Measurements from ENCODE around the gene TNFAIP2.

The TNFAIP2 gene

DNA sequence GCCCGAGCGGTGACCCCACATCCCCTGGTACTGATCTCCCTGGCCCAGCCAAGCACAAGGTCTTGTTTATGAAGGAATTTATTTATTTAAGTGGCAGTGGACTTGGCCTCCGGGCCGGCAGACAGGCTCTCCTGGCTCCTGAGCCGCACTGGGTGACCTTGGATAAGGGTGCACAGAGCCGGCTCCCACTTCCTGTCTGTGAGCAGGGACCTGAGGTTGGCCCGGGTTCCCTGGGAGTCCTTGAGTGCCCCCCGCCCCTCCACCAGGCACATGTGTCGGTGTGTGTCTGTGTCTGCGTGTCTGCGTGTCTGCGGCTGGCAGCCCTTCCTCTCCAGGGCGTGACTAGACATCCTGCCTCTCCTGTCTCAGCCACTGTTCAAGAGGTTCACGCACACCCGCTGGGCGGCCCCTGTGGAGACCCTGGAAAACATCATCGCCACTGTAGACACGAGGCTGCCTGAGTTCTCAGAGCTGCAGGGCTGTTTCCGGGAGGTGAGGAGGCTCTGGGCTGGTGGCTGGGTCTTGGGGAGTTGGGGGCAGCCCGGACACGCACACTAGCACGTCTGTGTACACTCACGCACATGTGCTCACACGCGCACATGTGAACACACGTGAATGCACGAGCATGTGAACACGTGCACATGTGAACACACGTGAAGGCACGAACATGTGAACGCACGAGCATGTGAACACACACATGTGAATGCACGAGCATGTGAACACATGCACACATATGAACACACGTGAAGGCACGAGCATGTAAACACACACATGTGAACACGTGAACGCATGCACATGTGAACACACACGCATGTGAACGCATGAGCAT is 9.3 kb downstream of the TNFAIP2 start:
- H3K4me3 ChIP-seq (ENCODE audit: low read depth, low read length, poor library complexity, severe bottlenecking): no peak overlapping the region
- no peaks in the 10 kb centered on the region for H3K4me1 ChIP-seq (ENCODE audit: insufficient read depth, low read length, severe bottlenecking)

DNA sequence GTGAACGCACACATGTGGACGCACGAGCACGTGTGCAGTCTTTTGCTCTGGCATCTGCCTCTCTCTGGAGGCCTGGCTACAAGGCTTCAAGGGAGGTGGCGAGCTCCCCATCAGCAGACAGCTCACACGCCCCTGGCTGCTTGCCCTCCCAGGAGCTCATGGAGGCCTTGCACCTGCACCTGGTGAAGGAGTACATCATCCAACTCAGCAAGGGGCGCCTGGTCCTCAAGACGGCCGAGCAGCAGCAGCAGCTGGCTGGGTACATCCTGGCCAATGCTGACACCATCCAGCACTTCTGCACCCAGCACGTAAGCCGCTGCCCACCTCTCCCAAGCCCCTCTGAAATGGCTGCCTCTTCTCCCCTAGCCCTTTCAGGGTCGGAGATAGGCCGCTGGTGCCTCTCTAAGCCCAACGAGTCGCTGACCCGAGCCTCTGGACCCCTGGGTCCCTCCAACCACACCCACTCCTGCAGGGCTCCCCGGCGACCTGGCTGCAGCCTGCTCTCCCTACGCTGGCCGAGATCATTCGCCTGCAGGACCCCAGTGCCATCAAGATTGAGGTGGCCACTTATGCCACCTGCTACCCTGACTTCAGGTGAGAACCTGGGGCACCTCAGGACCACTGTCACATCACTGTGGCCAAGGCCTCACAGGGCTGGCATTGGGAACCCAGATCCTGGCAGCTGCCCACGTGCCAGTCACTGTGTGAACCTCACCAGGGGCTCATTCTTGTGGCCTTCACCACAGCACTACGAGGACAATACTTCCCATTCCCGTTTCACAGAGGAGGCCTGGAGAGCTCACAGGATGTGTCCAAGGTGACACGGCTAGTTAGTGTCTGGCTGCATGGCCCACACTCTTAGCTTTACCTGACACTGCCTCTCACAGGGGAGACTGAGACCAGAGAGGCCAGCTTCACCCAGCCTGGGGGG is 10.2 kb downstream of the TNFAIP2 start:
- no peak overlapping the region for H3K4me3 ChIP-seq (ENCODE audit: low read depth, low read length, poor library complexity, severe bottlenecking)
- no peaks in the 10 kb centered on the region for H3K36me3 ChIP-seq (ENCODE audit: insufficient read depth, low read length)
- no peaks in the 10 kb centered on the region for H3F3A ChIP-seq (ENCODE audit: insufficient read depth, low read length)
- H3K4me1 ChIP-seq (ENCODE audit: insufficient read depth, low read length, severe bottlenecking): no peaks in the 10 kb centered on the region
- TF ChIP-seq, protein P1, sequence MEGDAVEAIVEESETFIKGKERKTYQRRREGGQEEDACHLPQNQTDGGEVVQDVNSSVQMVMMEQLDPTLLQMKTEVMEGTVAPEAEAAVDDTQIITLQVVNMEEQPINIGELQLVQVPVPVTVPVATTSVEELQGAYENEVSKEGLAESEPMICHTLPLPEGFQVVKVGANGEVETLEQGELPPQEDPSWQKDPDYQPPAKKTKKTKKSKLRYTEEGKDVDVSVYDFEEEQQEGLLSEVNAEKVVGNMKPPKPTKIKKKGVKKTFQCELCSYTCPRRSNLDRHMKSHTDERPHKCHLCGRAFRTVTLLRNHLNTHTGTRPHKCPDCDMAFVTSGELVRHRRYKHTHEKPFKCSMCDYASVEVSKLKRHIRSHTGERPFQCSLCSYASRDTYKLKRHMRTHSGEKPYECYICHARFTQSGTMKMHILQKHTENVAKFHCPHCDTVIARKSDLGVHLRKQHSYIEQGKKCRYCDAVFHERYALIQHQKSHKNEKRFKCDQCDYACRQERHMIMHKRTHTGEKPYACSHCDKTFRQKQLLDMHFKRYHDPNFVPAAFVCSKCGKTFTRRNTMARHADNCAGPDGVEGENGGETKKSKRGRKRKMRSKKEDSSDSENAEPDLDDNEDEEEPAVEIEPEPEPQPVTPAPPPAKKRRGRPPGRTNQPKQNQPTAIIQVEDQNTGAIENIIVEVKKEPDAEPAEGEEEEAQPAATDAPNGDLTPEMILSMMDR (IDR thresholded peaks at IDR 0.05; ENCODE audit: low read length): no peak
- TF ChIP-seq EZH2 (IDR thresholded peaks at IDR 0.05; ENCODE audit: borderline replicate concordance, low read length): no peak
- no peak overlapping the region for H3K9ac ChIP-seq (ENCODE audit: low read length)
- peaks cover 9% of the 10 kb centered on the region; the same call in 1 of the 2 replicates for H3K27me3 ChIP-seq (ENCODE audit: insufficient read depth, low read length)
- H2AFZ ChIP-seq (ENCODE audit: low read length): no peak overlapping the region
- no peaks in the 10 kb centered on the region for H3K79me2 ChIP-seq (ENCODE audit: insufficient read depth, low read length)
- H3K4me2 ChIP-seq (ENCODE audit: low read length): no peak overlapping the region
- no peaks in the 10 kb centered on the region for H4K20me1 ChIP-seq (ENCODE audit: insufficient read depth, low read length)
- H3K9me3 ChIP-seq (ENCODE audit: low read length): no peaks in the 10 kb centered on the region
- no peaks in the 10 kb centered on the region for H3K9me2 ChIP-seq (ENCODE audit: low read depth, low read length)
- no peak overlapping the region for H3K27ac ChIP-seq (ENCODE audit: low read depth, low read length, poor library complexity, severe bottlenecking)

More for the DNA sequence above, 9.3 kb downstream of the TNFAIP2 start:
- no peak overlapping the region for H3K9ac ChIP-seq (ENCODE audit: low read length)
- no peaks in the 10 kb centered on the region for H3F3A ChIP-seq (ENCODE audit: insufficient read depth, low read length)
- H3K9me2 ChIP-seq (ENCODE audit: low read depth, low read length): no peaks in the 10 kb centered on the region
- H4K20me1 ChIP-seq (ENCODE audit: insufficient read depth, low read length): no peaks in the 10 kb centered on the region
- no peak for TF ChIP-seq EZH2 (IDR thresholded peaks at IDR 0.05; ENCODE audit: borderline replicate concordance, low read length)
- TF ChIP-seq, protein P1 (IDR thresholded peaks at IDR 0.05; ENCODE audit: low read length): no peak
- peaks cover 9% of the 10 kb centered on the region; the same call in 1 of the 2 replicates for H3K27me3 ChIP-seq (ENCODE audit: insufficient read depth, low read length)
- no peaks in the 10 kb centered on the region for H3K79me2 ChIP-seq (ENCODE audit: insufficient read depth, low read length)
- no peaks in the 10 kb centered on the region for H3K36me3 ChIP-seq (ENCODE audit: insufficient read depth, low read length)
- no peak overlapping the region for H2AFZ ChIP-seq (ENCODE audit: low read length)
- no peak overlapping the region for H3K27ac ChIP-seq (ENCODE audit: low read depth, low read length, poor library complexity, severe bottlenecking)
- no peak overlapping the region for H3K4me2 ChIP-seq (ENCODE audit: low read length)
- H3K9me3 ChIP-seq (ENCODE audit: low read length): no peaks in the 10 kb centered on the region

DNA sequence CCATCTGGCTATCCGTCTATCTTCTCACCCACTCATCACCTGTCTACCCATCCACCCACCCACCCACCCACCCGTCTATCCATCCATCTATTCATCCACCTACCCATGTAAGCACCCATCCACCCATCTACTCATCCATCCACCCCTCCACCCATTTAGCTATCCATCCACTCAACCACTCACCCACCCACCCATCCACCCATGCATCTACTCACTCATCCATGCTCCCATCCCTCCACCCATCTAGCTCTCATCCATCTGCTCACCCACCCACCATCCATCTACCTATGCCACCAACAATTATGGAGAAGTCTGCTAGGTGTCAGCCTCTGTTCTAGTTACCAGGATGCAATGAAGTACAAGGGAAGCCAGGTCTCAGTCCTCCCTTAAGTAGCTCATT is 11.1 kb downstream of the TNFAIP2 start:
- Histone ChIP-seq H3K27ac (ENCODE audit: low read depth, low read length, poor library complexity, severe bottlenecking) (no peak overlapping the region), H3F3A (ENCODE audit: insufficient read depth, low read length) (no peaks in the 10 kb centered on the region), H3K79me2 (ENCODE audit: insufficient read depth, low read length) (no peaks in the 10 kb centered on the region), H4K20me1 (ENCODE audit: insufficient read depth, low read length) (no peaks in the 10 kb centered on the region), H3K4me3 (ENCODE audit: low read depth, low read length, poor library complexity, severe bottlenecking) (no peak overlapping the region), H3K4me1 (ENCODE audit: insufficient read depth, low read length, severe bottlenecking) (no peaks in the 10 kb centered on the region), H3K9ac (ENCODE audit: low read length) (no peak overlapping the region), H3K9me3 (ENCODE audit: low read length) (no peaks in the 10 kb centered on the region), H3K4me2 (ENCODE audit: low read length) (no peak overlapping the region), H2AFZ (ENCODE audit: low read length) (no peak overlapping the region), H3K9me2 (ENCODE audit: low read depth, low read length) (no peaks in the 10 kb centered on the region), H3K27me3 (ENCODE audit: insufficient read depth, low read length) (peaks cover 9% of the 10 kb centered on the region; the same call in 1 of the 2 replicates), H3K36me3 (ENCODE audit: insufficient read depth, low read length) (no peaks in the 10 kb centered on the region)
- no peak for TF ChIP-seq EZH2 (IDR thresholded peaks at IDR 0.05; ENCODE audit: borderline replicate concordance, low read length)
- TF ChIP-seq, protein P1 (IDR thresholded peaks at IDR 0.05; ENCODE audit: low read length): no peak

Data from OCI-LY1 (cell line).